K562 (cell line): ENCODE results near the gene NR1D1. TPM values are rescaled to one million over a fixed set of nuclear protein-coding genes. Genes with fewer than 3 reads are reported as not detected.

Experiments
- DMBX1 ChIP-seq: fragments of 250-450 bp; sonication (Bioruptor Pico); IDR thresholded peaks from 2 replicates; pipeline ENCODE4 v1.8.0; 2022; ENCODE audit warnings: inconsistent platforms, mild to moderate bottlenecking, moderate library complexity, borderline replicate concordance
- L3MBTL2 ChIP-seq: fragments of 450-650 bp; IDR thresholded peaks from 2 replicates; pipeline ENCODE4 v1.6.1; 2016; ENCODE audit warnings: mild to moderate bottlenecking, moderate library complexity
- MAFF ChIP-seq: IDR thresholded peaks from 2 replicates; pipeline ENCODE4 v1.6.1; 2012; ENCODE audit warnings: low read length, improper control_type of control experiment
- MITF ChIP-seq: IDR thresholded peaks from 2 replicates; pipeline ENCODE4 v1.6.1; 2014; ENCODE audit warnings: antibody characterized with exemption
- MTA3 ChIP-seq: fragments of 450-650 bp; formaldehyde crosslinking; IDR thresholded peaks from 2 replicates; pipeline ENCODE4 v1.6.1; 2017; ENCODE audit warnings: mild to moderate bottlenecking, borderline replicate concordance
- POLR2A ChIP-seq: fragments of 450-650 bp; conservative IDR thresholded peaks from 2 replicates; pipeline ENCODE4 v1.6.1; 2016
- RCOR1 ChIP-seq, 2 experiments: IDR thresholded peaks; 2 replicates each; pipeline ENCODE4 v1.6.1; 2012; ENCODE audit warnings: low read depth in 2 of 2, low read length in 2 of 2, borderline replicate concordance in 1 of 2, improper control_type of control experiment in 1 of 2
- SMARCA4 ChIP-seq: fragments of 450-650 bp; IDR thresholded peaks from 2 replicates; pipeline ENCODE4 v1.6.1; 2016
- SMARCE1 ChIP-seq: fragments of 450-650 bp; IDR thresholded peaks from 2 replicates; pipeline ENCODE4 v1.7.1; 2016; ENCODE audit warnings: mild to moderate bottlenecking
- STAT5A ChIP-seq: IDR thresholded peaks from 2 replicates; pipeline ENCODE4 v1.6.1; 2012; ENCODE audit warnings: low read length, inconsistent platforms, borderline replicate concordance
- TAL1 ChIP-seq: fragments of 450-650 bp; IDR thresholded peaks from 2 replicates; pipeline ENCODE4 v1.6.1; 2016; ENCODE audit warnings: mild to moderate bottlenecking
- TCF3 ChIP-seq: sonication (generic); formaldehyde crosslinking; IDR thresholded peaks from 2 replicates; pipeline ENCODE4 v1.4.0; 2020; ENCODE audit warnings: mild to moderate bottlenecking, missing genetic modification reagents
- TEAD1 ChIP-seq, 2 experiments: fragments of 450-650 bp in 1 of 2; sonication (generic) in 1 of 2; formaldehyde crosslinking; IDR thresholded peaks; 2 replicates each; pipeline versions ENCODE4 v1.4.0 to v1.8.0; 2020 to 2022; ENCODE audit warnings: mild to moderate bottlenecking in 2 of 2, missing genetic modification reagents in 1 of 2
- ZFP30 ChIP-seq: fragments of 250-450 bp; sonication (Bioruptor Pico); IDR thresholded peaks from 2 replicates; pipeline ENCODE4 v1.8.0; 2022; ENCODE audit warnings: moderate library complexity, mild to moderate bottlenecking, inconsistent platforms, borderline replicate concordance
- polyA plus RNA-seq, 8 experiments: library from polyadenylated mRNA; depleted of rRNA in 4 of 8; stranded (reverse) in 5 of 8; unstranded in 3 of 8; fragments of >200 nt; fragmentation: Nextera tagmentation in 2 of 8; fragmentation: Illumina TruSeq in 1 of 8; extraction: Ambion mirVana in 2 of 8; extraction: Trizol in 1 of 8; gene quantifications; 2 replicates each; pipeline versions ENCODE4 v1.2.1 to v1.2.3, GENCODE V29; 2011 to 2014; ENCODE audit warnings: inconsistent platforms in 1 of 8, missing spikeins in 1 of 8
- total RNA-seq, 7 experiments: library from RNA; depleted of rRNA in 6 of 7; stranded (reverse); fragments of >200 nt in 6 of 7; fragmentation: Illumina TruSeq in 2 of 7; extraction: Trizol in 2 of 7; gene quantifications; 2 replicates each; pipeline versions ENCODE4 v1.2.1 to v1.2.3, GENCODE V29; 2011 to 2021; ENCODE audit warnings: low replicate concordance in 1 of 7

The NR1D1 gene
- total and polyA plus RNA-seq, 9 of the 15 experiments (the other 6 are each of a cell fraction or from before 2014, with no cell fraction given) = 0.25 to 7.7 (median 0.65) TPM

- TF ChIP-seq MITF (0 out of 2 replicates have a peak, but pooled peaks have one; percentile 38), SMARCA4 (peak; percentile 71; the same call in 1 of the 2 replicates), DMBX1 (peak; percentile 66; the same call in 1 of the 2 replicates), L3MBTL2 (peak; percentile 21; the same call in 1 of the 2 replicates), ZFP30 (no peak), TAL1 (peak; percentile 67), RCOR1 (IDR thresholded peaks at IDR 0.05; ENCODE audit: borderline replicate concordance in 1 of 2, low read depth in 2 of 2, low read length in 2 of 2) (peak in 1 of 2 experiments; percentile 44; a peak in 1 of 4 replicates), SMARCE1 (peak; percentile 42; the same call in 1 of the 2 replicates), MAFF (no peak), MTA3 (0 out of 2 replicates have a peak, but pooled peaks have one; percentile 32), TCF3 (CRISPR knock-in tag) (peak; percentile 63), POLR2A (no peak), TEAD1 (CRISPR knock-in tag; IDR thresholded peaks at IDR 0.05) (peak in 1 of 2 experiments; percentile 10; a peak in 1 of 4 replicates), STAT5A (no peak)
- TF ChIP-seq, all 486 proteins: peak for 39
These were observed 23.8 kb downstream of the NR1D1 start (continued) for GRCh38 chr17:40076591-40076990.
